HG02852 (cell line): ENCODE results near the gene ARMC7.

ENCODE experiments used
- ATAC-seq: cut with Tn5 transposase; IDR thresholded peaks from one replicate; pipeline ENCODE4 v1.9.1; 2021; ENCODE audit warnings: mild to moderate bottlenecking, moderate library complexity; ENCODE audit not compliant: unreplicated experiment

ARMC7 gene

DNA sequence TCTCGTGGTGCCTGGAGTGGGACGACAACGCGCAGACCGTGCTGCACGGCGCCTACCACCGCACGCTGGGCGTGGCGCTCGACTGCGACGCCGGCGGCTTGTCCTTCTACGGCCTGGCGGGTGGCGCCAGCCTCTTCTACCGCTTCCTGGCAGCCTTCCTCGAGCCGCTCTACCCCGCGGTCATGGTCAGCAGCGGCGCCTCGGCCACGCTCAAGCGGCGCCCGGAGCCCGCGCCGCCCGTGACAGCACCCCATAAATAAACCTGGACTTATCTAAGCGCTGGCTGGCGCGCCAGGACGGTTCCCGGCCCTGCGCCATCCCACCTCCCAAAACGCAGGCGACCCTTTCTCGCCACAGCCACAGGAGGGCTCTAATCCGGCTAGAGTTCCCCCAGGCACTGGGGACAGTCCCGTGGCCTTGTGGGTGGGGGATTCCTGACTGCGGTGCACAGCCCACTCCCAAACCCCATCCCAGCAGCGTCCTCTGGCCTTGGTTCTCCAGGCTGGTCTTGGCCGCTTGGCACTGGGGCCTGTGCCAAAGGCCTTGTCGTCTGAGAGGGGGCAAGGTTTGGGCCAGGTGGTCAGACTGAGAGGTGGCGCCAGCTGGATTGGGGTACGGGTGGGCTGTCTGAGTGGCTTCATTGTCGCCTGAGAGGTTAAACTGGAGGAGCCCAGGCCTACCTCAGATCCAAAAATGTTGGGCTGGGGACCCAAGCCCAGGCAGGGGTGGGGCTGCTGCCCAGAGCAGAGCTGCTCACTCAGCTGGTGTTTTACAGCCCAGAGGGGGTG lies 32.1 kb upstream of the ARMC7 start:
- no peak for ATAC-seq

DNA sequence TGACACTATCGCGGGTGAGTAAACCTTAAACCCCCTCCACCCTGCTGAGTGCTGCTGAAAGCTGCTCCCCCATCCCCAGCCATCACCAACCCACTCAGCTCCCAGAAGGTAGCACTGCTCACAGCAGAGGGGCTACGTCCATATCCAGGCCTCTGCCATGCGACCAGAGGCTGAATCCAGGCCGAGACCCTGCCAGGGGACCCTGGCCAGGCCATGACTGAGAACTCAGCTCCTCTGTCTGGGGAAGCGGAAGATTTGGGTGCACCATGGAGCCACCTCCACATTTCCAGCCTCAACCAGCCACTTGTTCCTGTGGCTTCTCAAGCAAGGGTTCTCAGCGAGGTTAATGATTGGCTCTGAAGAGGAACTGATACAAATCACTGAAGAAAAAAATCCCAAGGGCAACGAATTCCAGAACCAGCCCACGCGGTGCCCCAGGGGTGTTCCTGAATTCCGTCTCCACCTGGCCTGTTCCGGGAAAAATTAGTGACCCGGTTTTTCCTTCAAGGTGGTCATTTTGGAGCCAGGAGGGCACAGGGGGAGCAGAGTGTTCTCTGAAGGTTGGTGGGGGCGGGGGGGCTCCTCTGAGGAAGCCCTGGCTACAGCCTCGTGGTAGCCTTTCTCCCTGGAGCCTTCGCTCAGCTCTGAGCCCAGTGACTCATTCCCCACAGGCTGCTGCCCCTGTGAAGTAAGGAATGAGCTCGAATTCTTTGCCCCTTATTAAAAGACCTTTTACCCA lies 31.3 kb upstream of the ARMC7 start:
- no peak for ATAC-seq

DNA sequence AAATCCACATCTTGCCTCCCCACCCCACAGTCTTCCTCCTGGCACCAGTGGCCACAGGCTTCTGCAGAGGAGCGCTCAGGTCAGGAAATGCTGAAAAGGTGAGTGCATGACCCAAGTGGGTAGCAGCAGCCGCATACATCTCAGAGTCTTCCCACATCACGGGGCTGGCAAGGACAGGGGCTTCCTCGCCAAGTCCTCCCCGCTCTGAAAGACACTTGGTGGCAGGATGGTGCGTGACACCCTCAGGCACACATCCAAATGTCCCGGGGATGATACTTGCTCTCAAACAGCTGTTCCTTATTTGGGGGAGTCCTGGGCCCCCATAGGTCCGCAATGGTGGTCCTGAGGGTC lies 30.8 kb upstream of the ARMC7 start:
- ATAC-seq = no peak

DNA sequence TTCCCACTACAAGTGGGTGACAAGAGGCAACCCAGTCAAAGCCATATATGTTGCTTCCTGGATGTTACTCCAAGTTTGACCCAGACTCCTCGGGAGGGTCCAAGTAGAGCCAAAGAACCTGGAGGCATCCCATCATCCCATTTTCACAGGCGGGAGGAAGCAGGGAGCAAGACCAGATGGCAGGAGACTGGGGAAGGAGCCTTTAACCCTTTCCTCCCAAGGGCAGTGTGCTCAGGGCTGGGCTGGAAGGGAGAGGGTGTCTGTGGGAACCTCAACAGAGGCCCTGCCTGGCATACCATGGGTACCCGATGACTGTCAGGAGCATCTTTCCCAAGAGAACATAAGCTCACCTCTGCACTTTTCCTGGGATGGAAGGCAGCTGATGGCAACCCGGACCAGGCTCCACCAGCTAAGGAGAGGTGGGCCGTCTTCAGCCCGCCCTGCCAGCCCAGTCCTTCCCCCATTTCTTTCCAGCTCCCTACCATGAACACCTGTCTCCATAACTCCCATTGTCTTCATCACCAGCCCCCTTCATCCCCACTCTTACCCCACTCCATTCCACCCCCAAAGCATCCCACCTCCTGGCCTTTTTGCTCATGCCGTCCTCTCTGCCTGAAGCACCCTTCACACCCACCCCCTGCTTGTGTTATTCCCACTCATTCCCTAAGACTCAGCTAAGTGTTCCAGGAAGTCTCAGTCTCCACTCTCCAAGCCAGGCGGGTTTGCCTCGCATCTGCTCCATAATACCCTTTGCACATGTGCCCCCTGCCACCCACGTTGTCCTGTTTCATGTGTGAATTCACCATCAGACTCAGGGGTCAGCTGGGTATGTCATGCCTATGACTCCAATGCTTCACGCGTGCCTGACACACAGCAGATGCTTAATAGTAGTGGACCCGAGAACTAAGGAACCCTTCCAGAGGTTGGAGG lies 27.9 kb upstream of the ARMC7 start:
- ATAC-seq = no peak

DNA sequence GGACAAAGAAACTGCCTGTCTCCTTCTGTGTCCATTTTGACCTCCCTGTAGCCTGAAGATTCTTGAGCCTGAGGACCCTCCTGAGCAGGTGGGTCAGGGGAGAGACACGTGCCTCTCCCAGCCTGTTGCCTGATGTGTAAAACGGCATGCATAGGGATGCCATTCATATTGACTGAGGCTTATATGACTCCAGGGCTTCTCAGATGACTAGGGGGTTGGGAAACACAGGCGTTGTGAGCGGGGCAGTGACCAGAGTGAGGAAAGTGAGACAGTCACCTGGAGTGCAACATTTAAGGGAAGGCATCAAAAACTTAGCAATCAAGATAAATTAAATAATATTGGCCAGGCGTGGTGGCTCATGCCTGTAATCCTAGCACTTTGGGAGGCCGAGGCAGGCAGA lies 27.1 kb upstream of the ARMC7 start:
- no peak for ATAC-seq

DNA sequence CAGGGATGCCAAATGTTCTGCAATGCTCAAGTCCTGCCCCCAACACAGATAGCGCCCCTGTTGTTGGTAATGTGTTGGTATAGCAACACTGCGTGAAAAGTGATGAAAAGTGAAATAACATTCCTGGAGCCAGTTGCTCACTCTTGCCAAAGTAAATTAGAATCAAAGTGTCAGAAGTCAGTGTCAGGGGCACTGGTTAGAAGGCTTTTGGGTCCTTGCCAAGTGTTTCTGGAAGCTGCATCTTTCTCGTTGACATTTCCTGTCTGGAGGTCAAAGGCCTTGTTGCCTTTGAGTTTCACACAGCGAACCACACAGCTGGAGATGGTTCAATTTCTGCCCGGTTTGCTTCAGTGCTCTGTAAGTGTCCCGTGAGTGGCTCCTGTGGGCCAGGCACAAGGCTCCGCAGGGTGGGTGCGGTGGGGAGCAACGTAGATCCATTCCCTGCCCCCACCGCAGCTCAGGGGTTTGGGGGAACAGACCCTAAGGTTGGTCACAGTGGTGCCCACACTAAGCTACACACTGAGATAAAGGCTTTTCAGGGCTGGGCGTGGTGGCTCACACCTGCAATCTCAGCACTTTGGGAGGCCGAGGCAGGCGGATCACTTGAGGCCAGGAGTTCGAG lies 25.6 kb upstream of the ARMC7 start:
- no peak for ATAC-seq

DNA sequence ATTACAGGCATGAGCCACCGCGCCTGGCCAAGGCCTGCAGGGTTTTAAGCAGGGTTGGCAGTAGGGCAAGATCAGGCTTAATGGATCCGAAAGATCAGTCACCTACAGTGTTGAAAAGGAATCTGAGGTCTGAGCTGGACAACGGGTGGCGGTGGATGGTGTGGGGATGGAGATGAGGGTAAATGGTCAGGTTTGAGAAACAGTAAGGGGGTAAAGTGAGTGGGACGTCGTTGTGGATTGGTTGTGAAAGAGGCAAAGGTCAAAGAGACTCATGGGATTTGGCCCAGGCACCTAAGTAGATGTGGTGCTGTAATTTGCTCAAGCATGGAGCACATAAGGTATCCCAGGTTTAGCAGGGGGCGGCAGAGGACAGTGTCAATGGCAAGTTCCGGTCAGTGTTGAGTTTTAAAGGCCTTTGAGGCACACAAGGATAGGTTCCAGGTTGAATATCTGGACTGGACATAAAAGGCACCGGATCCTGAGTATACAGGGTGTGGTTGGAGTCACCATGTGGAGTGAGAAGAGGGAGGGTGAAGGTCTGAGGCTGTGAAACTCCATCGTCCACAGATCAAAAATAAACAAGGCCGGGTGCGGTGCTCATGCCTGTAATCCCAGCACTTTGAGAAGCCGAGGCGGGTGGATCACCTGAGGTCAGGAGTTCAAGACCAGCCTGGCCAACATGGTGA lies 23.1 kb upstream of the ARMC7 start:
- ATAC-seq = no peak

DNA sequence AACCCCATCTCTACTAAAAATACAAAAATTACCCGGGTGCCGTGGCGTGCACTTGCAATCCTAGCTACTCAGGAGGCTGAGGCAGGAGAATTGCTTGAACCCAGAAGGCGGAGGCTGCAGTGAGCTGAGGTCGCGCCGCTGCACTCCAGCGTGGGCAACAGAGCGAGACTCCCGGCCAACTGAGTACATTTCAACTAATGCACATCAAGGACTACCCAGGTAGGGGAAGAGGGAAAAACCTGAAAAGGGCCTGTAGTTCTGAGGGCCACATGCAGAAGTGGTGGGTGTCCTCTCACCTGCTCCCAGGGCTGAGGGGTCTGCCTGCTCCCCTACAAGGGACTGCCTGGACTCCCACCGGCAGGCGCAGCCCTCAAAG lies 22.6 kb upstream of the ARMC7 start:
- no peak for ATAC-seq

DNA sequence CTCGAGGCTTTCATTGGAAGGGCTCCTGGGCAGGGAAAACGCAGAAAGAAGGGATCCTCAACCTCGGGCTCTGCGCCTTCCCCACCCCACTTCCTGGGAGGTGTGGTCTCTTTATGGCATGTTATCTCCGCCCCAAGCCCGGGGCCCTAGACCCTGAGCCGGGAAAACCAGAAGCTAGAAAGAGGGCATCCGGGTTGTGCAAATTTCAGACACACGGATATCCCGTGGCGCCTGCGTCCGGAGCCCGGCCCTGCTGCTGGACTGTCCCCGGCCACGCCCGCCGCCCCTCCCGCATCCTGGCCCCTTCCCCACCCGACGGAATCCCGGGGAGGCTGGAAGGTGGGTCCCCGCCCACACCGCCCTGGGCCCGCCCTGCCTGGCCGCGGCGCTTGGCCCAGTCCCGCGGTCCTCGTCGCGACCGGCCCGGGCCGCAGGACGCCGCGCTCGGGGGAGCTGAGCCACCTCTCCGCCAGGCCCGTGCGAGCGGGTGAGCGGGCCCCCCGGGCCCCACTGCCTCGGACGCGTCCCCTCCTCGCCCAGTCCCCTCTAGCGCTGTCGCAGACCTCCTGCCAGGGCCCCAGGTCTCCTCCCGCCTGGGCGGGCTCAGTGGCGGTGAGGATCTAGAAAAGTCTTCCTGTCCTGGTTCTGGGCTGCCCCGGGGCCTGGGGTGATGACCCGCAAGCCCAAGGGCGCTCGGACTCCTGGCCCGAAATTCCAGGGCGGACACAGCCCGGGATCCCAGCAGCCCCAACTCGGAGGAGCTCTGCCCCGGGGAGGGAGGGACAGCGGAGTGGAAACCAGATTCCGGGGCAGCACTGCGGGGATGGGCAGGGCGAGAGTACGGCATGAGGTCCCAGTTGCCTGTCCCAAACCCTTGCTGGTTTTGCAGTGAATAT lies 22.0 kb upstream of the ARMC7 start, which contains the start of gene SLC16A5:
TSS of gene SLC16A5 (plus strand) at position 397 of the 896 bp plus-strand sequence. CDS start 5,683 bp downstream, outside the sequence.
- no peak for ATAC-seq

DNA sequence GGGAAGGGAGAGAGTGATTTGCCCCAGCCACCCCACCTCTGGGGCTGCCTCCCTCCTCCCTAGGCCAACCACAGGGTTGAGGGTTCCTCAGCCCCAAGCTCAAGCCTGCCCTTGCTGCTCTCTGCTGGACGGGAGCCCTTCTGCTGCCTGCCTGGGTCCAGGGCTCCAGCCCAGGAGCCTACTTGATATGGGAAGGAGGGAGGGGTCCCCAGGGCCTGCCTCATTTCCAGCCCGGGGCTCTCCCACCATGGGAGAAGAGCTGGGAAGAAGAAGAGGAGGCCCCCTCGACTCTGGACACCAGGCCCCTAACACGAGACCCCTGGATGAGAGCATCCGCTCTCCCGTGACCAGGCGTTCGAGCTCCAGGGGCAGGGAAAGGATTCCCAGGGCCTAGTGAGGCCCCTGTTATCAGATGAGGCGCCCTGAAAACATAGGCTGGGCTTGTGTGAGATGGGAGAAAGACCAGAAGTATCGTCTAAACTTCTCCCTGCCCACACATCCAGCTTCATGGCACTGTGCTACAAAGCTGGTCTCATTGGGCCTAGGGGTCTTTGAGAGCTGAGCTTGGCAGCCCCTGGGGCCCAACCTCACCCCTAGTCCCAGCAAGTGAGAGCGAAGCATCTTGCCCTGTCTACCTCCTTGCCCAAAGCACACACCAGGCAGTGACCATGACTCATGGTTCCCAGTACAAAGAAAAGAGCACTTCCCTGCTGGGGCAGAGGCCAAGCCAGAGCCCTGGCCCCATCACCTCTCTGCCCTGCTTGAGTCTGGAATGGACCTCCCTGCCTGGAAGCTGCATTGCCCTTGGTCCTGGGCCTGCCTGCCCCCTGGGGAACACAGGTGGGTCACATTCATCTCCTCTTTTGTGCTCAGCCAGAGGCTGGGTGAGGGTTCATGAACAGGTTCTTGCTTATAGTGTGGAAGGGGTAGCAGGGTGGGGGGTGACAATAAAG lies 21.0 kb upstream of the ARMC7 start:
- ATAC-seq = no peak

DNA sequence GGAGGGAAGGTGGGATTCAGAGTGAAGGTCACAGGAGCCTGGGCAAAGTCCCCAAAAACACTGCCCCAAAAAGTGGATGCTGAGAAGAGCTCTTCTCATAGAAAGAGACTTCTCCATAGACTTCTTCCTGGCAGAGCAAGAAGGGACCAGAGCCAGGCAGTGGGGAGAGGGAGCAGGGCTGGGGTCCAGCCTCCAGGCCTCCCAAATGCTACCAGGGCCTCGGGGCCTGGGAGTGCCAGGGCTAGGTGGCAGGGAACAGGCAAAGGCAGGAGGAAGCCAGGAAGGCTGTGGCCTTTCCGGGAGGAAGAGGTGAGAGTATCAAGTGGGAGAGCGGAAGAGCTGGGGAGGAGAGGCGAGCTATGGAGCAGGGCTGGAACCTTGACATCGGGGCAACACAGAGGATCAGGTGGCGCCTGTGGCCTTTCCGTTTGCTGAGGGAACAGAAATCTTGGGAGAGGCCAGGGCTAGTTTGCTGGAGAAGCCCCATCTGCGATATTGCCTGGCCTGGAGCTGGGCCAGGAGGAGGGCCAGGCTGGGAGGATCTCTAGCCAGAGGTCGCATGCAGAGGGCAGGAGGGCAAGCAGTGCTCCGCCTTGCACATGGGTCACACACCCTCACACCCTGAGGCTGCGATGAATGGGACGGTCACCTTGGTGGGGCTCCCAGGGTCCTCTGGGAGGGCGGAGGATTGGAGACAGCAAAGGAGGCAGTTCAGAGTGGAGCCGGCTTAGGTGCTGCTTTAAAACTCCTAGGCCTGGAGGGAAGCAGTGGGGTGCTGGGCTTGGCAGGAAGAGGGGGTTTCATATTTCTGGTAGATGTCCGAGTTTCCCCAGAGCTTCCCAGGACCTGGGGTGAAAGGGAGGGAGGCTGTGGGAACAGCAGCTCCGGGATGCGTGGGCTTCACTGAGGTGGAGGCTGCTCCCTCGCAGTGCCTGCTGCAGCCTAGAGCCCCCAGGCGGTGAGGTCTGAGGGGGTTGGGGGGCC lies 18.6 kb upstream of the ARMC7 start:
- no peak for ATAC-seq

DNA sequence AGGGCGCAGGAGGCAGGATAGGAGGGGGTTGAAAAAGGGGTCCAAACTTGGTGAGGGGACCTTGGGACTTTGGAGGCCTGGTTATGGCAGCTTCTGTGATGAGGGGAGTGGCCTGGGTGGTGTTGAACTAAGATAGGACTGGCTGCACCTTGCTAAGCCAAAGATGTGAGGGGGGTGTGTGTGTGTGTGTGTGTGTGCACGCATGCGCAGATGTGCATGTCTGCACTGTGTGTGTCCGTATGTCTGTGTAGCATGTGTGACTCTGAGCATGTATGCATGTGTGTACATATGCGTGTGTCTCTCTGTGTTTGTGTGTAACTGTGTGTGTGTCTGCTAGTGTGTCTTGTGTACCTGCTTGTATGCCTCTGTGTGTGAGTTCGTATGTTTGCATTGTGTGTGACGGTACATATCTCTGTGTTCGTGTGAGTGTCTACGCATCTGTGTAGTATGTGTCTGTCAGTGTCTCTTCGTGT lies 17.9 kb upstream of the ARMC7 start:
- ATAC-seq = no peak

DNA sequence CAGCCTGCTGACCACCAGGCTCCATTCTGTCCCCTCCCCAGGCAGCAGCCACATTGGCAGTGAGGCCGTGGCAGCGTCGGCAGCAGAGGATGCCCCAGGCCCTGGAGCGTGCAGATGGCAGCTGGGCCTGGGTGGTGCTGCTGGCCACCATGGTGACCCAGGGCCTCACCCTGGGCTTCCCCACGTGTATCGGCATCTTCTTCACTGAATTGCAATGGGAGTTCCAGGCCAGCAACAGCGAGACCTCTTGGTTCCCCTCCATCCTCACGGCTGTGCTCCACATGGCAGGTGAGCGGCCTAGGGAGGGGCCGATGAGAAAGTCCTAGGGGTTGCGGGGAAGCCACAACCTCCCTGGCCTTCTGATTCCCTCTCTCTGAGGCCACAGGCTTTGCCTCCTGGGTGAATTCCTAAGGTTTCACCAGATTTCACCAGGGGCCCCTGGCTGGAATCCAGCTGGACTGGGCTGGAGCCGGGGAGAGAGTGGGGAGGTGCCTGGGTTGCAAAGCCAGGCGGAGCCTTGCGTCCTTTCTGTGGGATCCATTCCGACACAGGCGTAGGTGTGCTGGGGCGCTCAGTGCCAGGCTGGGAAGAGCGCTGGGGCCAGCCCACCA lies 16.1 kb upstream of the ARMC7 start:
- ATAC-seq = no peak

DNA sequence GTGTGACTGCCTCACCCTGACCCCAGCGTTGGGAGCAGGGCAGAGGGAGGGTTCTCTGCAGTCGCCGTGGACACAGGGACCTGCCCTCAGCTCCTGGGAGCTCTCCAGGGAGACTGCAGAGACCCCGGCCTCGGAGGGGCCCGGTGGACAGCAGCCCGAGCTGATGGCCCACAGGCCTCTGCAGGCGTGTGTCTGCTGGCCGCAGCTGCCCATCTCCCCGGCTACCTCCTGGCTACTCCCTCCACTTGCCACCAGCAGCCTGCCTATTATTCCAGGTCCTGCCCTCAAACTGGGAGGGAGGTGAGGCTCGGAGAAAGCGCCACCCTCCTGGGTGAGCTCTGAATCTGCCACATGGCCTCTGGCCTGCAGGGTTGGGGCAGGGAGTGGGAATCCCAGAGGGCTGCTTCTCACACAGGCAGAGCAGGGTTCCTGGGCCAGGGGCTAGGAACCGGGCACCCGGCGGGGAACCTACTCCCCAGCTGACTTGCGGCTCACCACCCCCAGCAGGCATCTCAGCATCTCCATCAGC lies 14.8 kb upstream of the ARMC7 start:
- no peak for ATAC-seq

DNA sequence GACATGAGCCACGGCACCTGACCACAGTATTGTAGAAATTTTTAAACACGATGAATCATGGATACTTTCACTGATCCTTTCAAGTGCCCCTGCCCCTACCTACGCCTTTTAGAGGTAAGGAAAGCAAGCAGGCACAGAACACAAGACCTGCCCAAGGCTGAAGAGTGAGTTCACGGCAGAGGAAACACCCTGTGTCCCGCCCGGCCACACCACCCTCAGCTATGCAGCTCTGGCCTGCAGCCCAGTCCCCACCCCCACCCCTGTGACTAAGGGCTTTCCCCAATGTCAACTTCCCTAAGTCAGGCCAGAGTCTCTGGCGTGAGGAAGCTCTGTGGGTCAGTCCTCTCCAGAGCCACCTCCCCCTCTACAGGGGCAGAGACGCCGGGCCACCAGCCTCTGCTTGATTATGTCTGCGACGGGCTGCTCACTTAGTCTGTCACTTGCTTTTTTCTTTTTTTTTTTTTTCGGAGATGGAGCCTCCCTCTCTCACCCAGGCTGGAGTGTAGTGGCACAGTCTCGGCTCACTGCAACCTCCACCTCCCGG lies 13.6 kb upstream of the ARMC7 start:
- ATAC-seq = no peak

DNA sequence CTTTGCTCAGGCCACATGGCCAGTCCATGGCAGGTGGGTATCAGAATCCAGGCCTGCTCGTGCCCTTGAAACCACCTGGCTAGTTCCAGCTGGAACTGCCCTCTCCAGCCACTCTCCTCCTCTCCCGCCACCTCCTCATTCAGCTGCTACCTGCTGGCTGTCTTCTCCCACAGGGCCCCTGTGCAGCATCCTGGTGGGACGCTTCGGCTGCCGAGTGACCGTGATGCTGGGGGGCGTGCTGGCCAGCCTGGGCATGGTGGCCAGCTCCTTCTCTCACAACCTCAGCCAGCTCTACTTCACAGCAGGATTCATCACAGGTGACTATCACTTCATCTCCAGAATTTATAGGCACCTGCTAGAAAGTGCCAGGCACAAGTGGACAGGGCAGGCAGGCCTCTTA lies 11.9 kb upstream of the ARMC7 start:
- ATAC-seq = no peak
